HG03558 (cell line): ENCODE measurements around the gene DDX19B.
"Not testable (repeated sequence)": the region's sequence is repeated elsewhere in the genome, so short reads cannot be mapped to it uniquely, and the experiment has no call there.

Experiments used
- ATAC-seq: cut with Tn5 transposase; IDR thresholded peaks from one replicate; pipeline ENCODE4 v1.9.1; 2021; ENCODE audit warnings: moderate number of reproducible peaks; ENCODE audit not compliant: unreplicated experiment; ENCODE audit errors: extremely low read depth

The DDX19B gene

DNA sequence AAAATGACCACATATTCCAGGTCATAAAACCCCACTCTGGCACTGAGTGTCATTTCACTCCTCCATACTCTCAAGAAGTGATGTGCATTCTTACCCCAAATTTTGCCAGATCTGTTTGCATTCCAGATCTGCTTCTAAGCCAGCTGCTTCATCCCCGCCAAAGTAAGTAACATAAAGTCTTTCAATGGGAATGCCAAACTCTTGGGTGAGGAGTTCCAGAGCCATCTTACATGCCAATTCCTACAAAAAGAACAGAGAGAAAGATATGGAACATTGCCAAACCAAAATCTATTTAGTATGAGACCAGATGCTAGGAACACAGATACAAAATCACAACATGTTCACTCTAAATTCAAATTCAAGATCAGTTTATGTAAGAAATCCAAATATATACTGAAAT is 22.6 kb upstream of the DDX19B start:
- ATAC-seq, result no peak

DNA sequence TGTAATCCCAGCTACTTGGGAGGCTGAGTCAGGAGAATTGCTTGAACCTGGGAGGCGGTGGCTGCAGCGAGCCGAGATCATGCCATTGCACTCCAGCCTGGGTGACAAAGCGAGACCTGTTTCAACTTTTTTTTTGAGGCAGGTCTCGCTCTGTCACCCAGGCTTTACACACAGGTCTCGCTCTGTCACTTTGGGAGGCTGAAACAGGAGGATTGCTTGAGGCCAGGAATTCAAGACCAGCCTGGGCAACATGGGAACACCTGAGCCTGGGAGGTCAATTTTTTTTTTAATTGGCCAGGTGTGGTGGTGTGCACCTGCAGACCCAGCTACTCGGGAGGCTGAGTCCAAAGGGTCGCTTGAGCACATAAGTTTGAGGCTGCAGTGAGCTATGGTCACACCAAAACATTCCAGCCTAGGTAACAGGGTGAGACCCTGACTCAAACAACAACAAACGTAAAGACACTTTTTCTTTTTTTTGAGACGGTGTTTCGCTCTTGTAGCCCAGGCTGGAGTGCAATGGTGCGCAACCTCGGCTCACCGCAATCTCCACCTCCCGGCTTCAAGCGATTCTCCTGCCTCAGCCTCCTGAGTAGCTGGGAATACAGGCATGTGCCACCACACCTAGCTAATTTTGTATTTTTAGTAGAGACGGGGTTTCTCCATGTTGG is 11.5 kb upstream of the DDX19B start:
- ATAC-seq, result not testable (repeated sequence)

DNA sequence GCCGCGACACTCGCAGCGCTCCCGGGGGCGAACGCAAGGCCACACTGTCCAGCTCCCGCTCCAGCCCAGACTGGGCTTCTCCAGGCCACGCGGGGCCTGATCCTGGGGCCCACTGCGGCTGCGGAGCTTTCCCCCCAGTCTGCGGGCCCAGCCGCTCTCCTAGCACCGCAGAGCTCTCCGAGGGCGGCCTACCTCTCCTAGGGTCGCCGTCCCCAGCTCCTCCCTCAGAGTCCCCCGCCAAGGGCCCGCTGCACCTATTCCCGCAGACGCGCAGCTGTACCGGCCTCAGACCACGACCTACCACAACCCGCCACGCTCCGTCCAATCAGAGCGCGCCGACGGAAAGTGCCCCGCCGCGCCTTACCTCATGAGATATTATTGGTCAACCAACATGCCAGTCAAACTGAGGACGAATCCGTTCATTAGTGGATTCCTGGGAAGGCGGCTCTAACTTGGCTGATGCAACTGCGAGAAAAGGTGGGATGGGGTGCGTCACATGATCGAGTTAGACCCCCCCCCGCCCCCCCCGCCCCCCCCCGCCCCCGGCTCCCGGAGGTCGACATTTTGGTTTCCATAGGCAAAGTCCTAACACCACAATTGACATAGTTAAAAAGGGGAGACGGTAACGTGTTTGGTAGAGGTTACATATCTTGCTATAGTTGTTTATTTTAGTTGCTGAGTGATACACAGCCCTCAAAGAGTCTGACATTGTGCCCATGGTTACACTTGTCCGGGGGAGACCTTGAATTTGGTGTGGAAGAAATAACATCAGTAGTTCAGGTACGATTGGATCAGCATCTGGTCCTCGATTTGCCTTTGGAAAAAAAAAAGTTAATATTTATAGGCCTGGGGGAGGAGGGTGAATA is 9.5 kb upstream of the DDX19B start, which contains the start of gene AARS1:
Gene AARS1 (minus strand): TSS at position 278 of the 866 bp plus-strand sequence. CDS start 6,743 bp downstream, outside the sequence.
- peak; percentile 91 for ATAC-seq

DNA sequence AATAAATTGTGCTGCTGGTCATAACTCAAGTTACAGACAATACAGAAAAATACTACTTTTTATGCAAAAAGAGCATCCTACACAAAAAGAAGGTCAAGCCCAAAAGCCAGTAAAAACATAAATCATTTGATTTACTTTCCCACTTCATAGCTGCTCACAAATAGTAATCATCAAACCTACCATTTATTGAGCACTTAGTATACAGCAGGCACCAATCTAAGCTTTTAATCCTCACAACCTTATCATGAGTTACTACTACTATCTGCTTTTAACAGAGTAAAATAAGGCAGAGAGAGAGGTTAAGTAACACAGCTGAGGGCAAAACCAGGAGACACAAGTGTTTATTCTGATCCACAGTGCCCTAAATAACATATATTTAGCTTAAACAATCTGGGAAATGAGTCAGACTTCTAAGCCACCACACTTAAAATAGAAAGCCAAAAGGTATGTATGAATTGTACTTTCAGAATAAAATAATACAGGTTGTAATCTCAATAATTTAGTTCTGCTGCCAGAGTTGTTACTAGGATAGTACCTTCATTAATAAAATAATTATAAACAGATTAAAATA is 8.0 kb upstream of the DDX19B start:
- no peak for ATAC-seq

DNA sequence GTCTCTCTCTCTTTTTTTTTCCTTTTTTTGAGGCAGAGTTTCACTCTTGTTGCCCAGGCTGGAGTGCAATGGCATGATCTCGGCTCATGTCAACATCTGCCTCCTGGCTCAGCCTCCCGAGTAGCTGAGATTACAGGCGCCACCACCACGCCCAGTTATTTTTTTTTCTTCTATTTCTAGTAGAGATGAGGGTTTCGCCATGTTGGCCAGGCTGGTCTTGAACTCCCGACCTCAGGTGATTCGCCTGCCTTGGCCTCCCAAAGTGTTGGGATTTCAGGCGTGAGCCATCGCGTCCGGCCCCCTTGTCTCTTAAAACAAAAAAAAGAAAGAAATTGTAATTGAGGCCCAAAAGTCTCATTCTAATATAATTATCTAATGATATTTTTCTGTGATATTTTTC is 6.8 kb upstream of the DDX19B start:
- not testable (repeated sequence) for ATAC-seq

GRCh38 chr16:70294385-70295025 is 4.5 kb upstream of the DDX19B start:
- ATAC-seq, result no peak

- no peak for ATAC-seq
These were observed 3.4 kb upstream of the DDX19B start for GRCh38 chr16:70295634-70296033.

- no peak for ATAC-seq
These were observed 2.1 kb downstream of the DDX19B start for GRCh38 chr16:70301121-70301520.

GRCh38 chr16:70302745-70303144 is 3.8 kb downstream of the DDX19B start:
- no peak for ATAC-seq

DNA sequence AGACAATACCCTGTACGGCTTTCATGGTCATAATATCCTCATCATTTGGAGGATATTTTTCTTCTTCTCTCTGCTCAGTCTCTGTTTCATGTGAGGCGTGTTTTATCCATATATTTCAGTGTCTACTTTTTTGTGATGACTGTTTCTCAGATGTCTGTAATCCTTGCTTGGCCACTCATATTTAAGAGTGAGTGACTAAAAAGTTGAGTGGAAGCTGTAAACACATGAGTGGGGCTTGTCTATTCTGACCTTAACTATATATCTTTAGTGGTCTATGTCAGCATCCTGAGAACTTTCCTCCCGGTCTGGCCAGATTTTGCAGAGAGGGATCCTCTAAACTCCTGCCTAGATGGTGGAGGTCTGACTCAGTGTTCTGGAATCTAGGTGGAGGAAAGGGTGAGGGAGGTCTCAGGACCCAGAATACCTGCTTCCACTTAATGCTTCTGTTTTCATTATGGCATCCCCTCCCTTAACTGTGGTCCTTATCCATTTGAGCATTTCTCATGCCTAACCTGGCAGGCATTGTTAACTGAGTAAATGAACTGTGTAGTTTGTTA is 6.0 kb downstream of the DDX19B start:
- ATAC-seq, result no peak

DNA sequence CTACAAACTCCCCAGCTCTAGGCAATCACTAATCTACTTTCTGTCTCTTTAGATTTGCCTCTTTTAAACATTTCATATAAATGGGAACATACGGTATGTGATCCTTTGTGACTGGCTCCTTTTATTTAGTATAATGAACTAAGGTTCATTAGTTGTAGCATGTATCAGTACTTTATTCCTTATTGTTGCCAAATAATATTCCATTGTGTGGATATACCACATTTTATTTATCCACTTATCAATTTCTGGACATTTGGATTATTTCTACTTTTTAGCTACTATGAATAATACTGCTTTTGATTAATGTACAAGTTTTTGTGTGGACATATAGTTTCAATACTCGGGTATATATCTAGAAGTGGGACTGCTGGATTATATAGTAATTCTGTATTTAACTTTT is 7.9 kb downstream of the DDX19B start:
- ATAC-seq, result no peak

DNA sequence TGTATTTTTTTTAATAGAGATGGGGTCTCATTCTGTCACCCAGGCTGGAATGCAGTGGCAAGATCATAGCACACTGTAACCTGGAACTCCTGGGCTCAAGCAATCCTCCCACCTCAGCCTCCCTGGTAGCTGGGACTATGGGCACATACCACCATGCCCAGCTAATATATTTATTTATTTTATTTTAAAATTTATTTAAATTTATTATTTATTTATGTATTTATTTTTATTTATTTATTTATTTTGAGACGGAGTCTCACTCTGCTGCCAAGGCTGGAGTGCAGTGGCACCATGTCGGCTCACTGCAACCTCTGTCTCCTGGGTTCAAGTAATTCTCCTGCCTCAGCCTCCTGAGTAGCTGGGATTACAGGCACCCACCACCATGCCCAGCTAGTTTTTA is 8.7 kb downstream of the DDX19B start:
- ATAC-seq, result not testable (repeated sequence)

DNA sequence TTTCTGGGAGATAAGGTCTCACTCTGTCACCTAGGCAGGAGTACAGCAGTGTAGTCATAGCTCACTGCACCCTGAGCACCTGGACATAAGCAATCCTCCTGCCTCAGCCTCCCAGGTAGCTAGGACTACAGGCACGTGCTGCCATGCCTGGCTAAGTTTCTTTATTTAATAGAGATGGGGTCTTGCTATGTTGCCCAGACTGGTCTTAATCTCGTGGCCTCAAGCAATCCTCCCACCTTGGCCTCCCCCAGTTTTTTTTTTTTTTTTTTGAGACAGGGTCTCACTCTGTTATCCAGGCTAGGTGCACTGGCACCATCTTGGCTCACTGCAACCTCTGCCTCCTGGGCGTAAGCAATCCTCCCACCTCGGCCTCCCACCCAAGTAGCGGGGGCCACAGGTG is 21.1 kb downstream of the DDX19B start:
- no peak for ATAC-seq

- ATAC-seq, result no peak
These were observed 26.2 kb downstream of the DDX19B start for GRCh38 chr16:70324998-70325747.

GRCh38 chr16:70331091-70331490 is 32.1 kb downstream of the DDX19B start:
- ATAC-seq, result no peak

GRCh38 chr16:70331588-70332358 is 32.8 kb downstream of the DDX19B start:
- ATAC-seq, result no peak

GRCh38 chr16:70332728-70333127 is 33.7 kb downstream of the DDX19B start:
- ATAC-seq, result not testable (repeated sequence)

DNA sequence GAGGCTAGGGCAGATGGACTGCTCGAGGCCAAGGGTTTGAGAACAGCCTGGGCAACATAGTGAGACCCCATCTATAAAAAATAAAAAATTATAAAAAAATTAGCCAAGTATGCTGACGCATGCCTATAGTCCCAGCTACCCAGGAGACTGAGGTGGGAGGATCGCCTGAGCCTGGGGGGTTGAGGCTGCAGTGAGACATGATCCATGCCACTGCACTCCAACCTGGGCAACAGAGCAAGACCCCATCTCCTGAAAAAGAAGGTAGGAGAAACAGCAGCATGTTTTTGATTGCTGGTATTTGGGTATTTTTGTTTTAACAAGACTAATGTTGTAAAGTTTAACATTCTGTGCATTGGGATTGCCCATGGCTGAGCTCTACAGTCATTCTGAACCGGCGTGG is 38.8 kb downstream of the DDX19B start:
- no peak for ATAC-seq

DNA sequence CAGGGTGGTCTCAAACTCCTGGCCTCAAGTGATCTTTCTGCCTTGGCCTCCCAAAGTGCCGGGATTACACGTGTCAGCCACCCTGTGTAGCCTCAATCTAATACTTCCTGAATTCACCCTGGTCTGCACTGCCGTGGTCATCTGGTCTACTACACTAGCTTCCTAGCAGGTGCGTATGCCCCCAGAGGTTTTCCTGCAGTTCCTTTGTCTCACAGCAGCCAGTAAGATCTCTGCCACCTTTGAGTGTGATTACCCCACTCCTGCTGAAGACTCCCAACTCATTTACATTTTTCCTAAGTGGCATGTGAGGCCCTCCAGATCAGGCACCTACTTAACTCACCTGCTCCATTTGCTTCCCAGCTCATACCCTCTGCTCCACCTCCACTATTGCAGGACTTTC is 42.6 kb downstream of the DDX19B start:
- ATAC-seq, result no peak
